Spleen (tissue), 11 donors: ENCODE measurements around the gene COQ9. TPM values are rescaled to one million over a fixed set of nuclear protein-coding genes. Genes with fewer than 3 reads are reported as not detected.

Source experiments
- DNase-seq: peaks from one replicate; pipeline ENCODE4 v3.0.0-alpha.2; 2020
- H3K27ac ChIP-seq, 8 donors: fragments of 200-600 bp; sonication (generic) in 7 of 8; 1 replicate in 4 of 8; 2 replicates in 4 of 8; pipeline versions ENCODE4 v1.5.0 to v1.8.0; 2016 to 2021; ENCODE audit warnings: inconsistent platforms in 4 of 8, mild to moderate bottlenecking in 4 of 8, moderate library complexity in 1 of 8
- H3K27me3 ChIP-seq, 7 donors: fragments of 200-600 bp; sonication (generic) in 6 of 7; replicated peaks in 1 of 7; 1 replicate in 4 of 7; 2 replicates in 3 of 7; pipeline versions ENCODE4 v1.5.0 to v1.8.0; 2016 to 2021; ENCODE audit warnings: inconsistent platforms in 3 of 7, mild to moderate bottlenecking in 1 of 7
- H3K36me3 ChIP-seq, 6 donors: fragments of 200-600 bp; sonication (generic) in 5 of 6; 1 replicate in 4 of 6; 2 replicates in 2 of 6; pipeline versions ENCODE4 v1.5.0 to v1.8.0; 2016 to 2021; ENCODE audit warnings: inconsistent platforms in 2 of 6
- H3K4me1 ChIP-seq, 6 donors: fragments of 200-600 bp; sonication (generic) in 5 of 6; 1 replicate in 3 of 6; 2 replicates in 3 of 6; pipeline versions ENCODE4 v1.5.0 to v1.8.0; 2016 to 2021; ENCODE audit warnings: inconsistent platforms in 3 of 6
- H3K4me3 ChIP-seq, 8 donors: fragments of 200-600 bp; sonication (generic) in 7 of 8; 1 replicate in 4 of 8; 2 replicates in 4 of 8; pipeline versions ENCODE4 v1.5.0 to v1.8.0; 2016 to 2021; ENCODE audit warnings: inconsistent platforms in 4 of 8, mild to moderate bottlenecking in 4 of 8, moderate library complexity in 2 of 8
- H3K9me3 ChIP-seq, 8 donors: fragments of 200-600 bp; sonication (generic) in 7 of 8; 1 replicate in 4 of 8; 2 replicates in 4 of 8; pipeline versions ENCODE4 v1.5.0 to v1.8.0; 2016 to 2021; ENCODE audit warnings: inconsistent platforms in 4 of 8
- POLR2A ChIP-seq, 3 donors: fragments of 450-650 bp; IDR thresholded peaks; one replicate each; pipeline ENCODE4 v1.5.1; 2017; ENCODE audit warnings: antibody characterized with exemption in 3 of 3, mild to moderate bottlenecking in 1 of 3
- POLR2AphosphoS5 ChIP-seq, 3 donors: sonication (generic); formaldehyde crosslinking; IDR thresholded peaks; one replicate each; pipeline ENCODE4 v1.5.1; 2017; ENCODE audit warnings: antibody characterized with exemption in 3 of 3
- WGBS, 5 donors: extraction: QIAGEN DNeasy Blood & Tissue Kit in 3 of 5; methylation state at CpG; one replicate each; pipeline versions ENCODE4 v1.1.5 to v1.1.7; 2013 to 2018; 5-methylcytosine and 5-hydroxymethylcytosine counted together
- intact Hi-C: fragments of 100-400 bp; cut with DNase I; formaldehyde crosslinking; loops from one replicate; pipeline ENCODE4 v1.15.0; 2023; ENCODE audit warnings: low total_unique reads
- polyA plus RNA-seq, 3 donors: library from polyadenylated mRNA; stranded (reverse); fragments of 200-250 nt; gene quantifications; one replicate each; pipeline ENCODE4 v1.2.1, GENCODE V29; 2013
- total RNA-seq, 7 donors: library from RNA; depleted of rRNA in 3 of 7; stranded (reverse); fragments of >200 nt in 3 of 7; fragmentation: NEBNext Ultra II Directional in 4 of 7; extraction: Animal tissue kit (Norgen Biotek cat#: 25700) in 4 of 7; gene quantifications; one replicate each; pipeline versions ENCODE4 v1.1.0 to v1.2.1, GENCODE V29; 2016 to 2021
- TF ChIP-seq, protein P1 (sequence below), 11 experiments: fragments of 200-600 bp in 7 of 11; fragments of 450-650 bp in 4 of 11; sonication (generic) in 4 of 11; IDR thresholded peaks in 8 of 11; conservative IDR thresholded peaks in 3 of 11; 1 replicate in 7 of 11; 2 replicates in 4 of 11; pipeline versions ENCODE4 v1.4.0 to v1.8.0; 2016 to 2021; ENCODE audit warnings: antibody characterized with exemption in 11 of 11, inconsistent platforms in 4 of 11, mild to moderate bottlenecking in 1 of 11
- donor health status: healthy with polysubstance abuse.
- donor health status: DM: no; HTN: no; CAD: no; lungs with moderate emphysema.
- donor health status: DM: no; HTN: no; CAD: no.
- donor health status: Bipolar disorder and iron deficiency.
- donor health status: healthy.
- donor health status: DM: no; HTN: no; CAD: no.
- donor health status: DM: yes; HTN: yes; CAD: no.

COQ9 gene
- total and polyA plus RNA-seq, 10 donors = 25.8 to 39.9 (median 31.4) TPM

DNA sequence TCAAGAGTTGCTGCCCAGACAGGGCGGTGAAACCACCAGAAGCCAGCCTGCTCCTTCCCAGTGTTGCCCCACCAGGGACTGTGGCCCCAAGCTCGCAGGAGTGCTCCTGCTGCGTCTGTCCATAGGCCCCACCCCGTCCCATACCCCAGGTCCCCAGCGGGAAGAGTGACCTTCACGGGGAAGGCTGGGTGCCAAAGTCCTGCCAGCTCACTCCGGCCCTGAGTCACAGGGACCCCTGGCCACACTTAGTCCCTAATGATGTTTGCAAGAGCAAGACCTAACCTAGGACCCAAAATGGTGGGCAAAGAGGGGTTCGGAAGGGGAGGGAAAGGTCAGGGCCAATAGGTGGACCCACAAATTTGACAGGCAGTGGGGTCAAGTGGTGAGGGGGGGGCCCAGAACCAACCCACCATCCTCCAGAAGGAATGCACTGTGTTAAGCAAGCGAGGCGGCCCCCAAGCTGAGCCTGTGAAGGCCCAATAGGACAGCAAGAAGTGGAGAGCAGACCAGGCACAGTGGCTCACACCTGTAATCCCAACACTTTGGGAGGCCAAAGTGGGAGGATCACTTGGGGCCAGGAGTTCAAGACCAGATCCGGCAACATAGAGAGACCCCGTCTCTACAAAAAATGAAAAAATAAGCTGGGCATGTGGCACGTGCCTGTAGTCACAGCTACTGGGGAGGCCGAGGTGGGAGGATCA lies 35.7 kb downstream of the COQ9 start:
- H3K9me3 ChIP-seq = no peaks in the 10 kb centered on the region
- DNase-seq = peak; percentile 55
- no peaks in the 10 kb centered on the region for H3K36me3 ChIP-seq
- no peak overlapping the region for H3K27ac ChIP-seq
- WGBS, 5 donors = 75 to 90% (median 87%) methylated on average over 11 to 14 of the region's 14 CpGs
- intact Hi-C loops = no loop called here
- peaks cover 20 to 60% (median 52%) of the 10 kb centered on the region in 6 donors for H3K4me1 ChIP-seq
- H3K27me3 ChIP-seq = peaks cover 0 to 29% (median 0%) of the 10 kb centered on the region in 7 donors
- no peak overlapping the region for H3K4me3 ChIP-seq
- TF ChIP-seq POLR2AphosphoS5 (IDR thresholded peaks at IDR 0.05) = no peak
- TF ChIP-seq POLR2A (IDR thresholded peaks at IDR 0.05) = no peak
- TF ChIP-seq, protein P1, sequence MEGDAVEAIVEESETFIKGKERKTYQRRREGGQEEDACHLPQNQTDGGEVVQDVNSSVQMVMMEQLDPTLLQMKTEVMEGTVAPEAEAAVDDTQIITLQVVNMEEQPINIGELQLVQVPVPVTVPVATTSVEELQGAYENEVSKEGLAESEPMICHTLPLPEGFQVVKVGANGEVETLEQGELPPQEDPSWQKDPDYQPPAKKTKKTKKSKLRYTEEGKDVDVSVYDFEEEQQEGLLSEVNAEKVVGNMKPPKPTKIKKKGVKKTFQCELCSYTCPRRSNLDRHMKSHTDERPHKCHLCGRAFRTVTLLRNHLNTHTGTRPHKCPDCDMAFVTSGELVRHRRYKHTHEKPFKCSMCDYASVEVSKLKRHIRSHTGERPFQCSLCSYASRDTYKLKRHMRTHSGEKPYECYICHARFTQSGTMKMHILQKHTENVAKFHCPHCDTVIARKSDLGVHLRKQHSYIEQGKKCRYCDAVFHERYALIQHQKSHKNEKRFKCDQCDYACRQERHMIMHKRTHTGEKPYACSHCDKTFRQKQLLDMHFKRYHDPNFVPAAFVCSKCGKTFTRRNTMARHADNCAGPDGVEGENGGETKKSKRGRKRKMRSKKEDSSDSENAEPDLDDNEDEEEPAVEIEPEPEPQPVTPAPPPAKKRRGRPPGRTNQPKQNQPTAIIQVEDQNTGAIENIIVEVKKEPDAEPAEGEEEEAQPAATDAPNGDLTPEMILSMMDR (IDR thresholded peaks at IDR 0.05 in 8 of 11, conservative IDR thresholded peaks at IDR 0.05 in 3 of 11) = no peak

DNA sequence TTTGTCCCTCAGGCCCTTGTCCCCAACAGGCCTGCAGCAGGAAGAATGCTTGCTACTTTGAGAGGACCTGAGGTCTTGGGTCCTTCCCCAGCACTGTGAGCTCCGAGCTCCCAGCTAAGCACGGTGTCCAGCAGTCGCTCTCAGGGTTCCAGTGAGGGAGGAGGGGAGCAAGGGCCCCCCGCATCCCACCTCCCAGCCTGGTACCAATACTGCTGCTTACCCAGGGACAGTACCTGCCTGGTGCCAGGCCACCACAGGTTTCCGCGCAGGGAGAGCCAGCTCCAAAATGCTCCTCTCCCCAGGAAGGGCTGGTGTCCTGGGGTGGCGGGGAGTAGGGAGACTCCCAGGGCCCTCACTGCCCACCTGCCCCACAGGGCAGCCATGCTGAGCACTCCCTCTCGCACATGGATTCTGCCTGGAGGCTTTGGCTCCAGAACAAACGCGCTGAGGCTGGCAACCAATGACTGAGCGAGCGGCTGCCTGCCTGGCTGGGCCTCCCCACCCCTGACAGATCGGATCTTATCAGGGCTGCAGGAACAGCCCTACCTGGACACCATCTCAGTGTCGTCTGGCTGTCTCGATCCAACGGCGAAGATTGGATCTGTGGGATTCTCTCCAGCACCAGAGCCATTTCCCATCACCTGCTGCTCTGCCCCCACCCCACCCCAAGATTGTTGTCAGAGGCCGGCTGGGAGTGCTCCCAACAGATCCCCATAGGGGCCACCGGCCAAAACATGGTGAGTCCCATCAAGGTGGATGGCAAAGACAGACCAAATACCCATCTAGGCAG lies 36.6 kb downstream of the COQ9 start:
- Histone ChIP-seq H3K9me3 (no peaks in the 10 kb centered on the region), H3K27ac (no peak overlapping the region), H3K4me3 (no peak overlapping the region), H3K27me3 (peaks cover 0 to 28% (median 0%) of the 10 kb centered on the region in 7 donors), H3K36me3 (no peaks in the 10 kb centered on the region), H3K4me1 (peaks cover 20 to 51% (median 43%) of the 10 kb centered on the region in 6 donors)
- DNase-seq = peak; percentile 71
- WGBS, 5 donors = 84 to 91% (median 88%) methylated on average over 9 to 19 of the region's 19 CpGs
- TF ChIP-seq POLR2A (IDR thresholded peaks at IDR 0.05) = no peak
- no peak for TF ChIP-seq POLR2AphosphoS5 (IDR thresholded peaks at IDR 0.05)
- TF ChIP-seq, protein P1 (IDR thresholded peaks at IDR 0.05 in 8 of 11, conservative IDR thresholded peaks at IDR 0.05 in 3 of 11) = no peak
- intact Hi-C loops = no loop called here

DNA sequence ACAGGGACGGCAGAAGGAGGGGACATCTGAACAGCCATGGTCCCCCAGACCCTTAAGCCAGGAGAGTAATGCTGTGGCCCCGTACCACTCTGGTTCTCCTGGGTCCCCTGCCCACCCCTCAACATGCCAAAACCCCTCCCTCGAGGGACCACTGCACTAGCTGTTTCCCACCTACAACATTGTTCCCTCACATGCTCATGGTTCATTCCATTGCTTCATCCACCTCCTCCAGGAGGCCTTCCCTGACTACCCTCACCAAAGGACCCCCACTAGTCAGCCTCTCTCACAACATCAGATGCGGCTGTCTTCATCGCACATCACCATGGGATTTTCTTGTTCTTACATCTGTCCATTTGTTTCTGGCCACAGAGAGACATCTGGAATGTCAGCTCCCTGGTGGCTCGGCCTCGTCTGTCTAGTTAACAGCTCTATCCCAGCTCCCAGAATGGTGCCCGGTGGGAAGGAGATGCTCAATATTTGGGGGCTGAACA lies 37.3 kb downstream of the COQ9 start:
- Histone ChIP-seq H3K36me3 (no peaks in the 10 kb centered on the region), H3K27ac (no peak overlapping the region), H3K27me3 (peaks cover 0 to 21% (median 0%) of the 10 kb centered on the region in 7 donors), H3K4me3 (peak overlapping the region in 1 of 8 donors; percentile 85), H3K4me1 (peaks cover 18 to 44% (median 37%) of the 10 kb centered on the region in 6 donors), H3K9me3 (no peaks in the 10 kb centered on the region)
- WGBS, 5 donors = 88 to 96% (median 91%) methylated on average over 7 to 8 of the region's 8 CpGs
- no peak for DNase-seq
- intact Hi-C loops = no loop called here
- TF ChIP-seq POLR2AphosphoS5 (IDR thresholded peaks at IDR 0.05) = no peak
- no peak for TF ChIP-seq POLR2A (IDR thresholded peaks at IDR 0.05)

DNA sequence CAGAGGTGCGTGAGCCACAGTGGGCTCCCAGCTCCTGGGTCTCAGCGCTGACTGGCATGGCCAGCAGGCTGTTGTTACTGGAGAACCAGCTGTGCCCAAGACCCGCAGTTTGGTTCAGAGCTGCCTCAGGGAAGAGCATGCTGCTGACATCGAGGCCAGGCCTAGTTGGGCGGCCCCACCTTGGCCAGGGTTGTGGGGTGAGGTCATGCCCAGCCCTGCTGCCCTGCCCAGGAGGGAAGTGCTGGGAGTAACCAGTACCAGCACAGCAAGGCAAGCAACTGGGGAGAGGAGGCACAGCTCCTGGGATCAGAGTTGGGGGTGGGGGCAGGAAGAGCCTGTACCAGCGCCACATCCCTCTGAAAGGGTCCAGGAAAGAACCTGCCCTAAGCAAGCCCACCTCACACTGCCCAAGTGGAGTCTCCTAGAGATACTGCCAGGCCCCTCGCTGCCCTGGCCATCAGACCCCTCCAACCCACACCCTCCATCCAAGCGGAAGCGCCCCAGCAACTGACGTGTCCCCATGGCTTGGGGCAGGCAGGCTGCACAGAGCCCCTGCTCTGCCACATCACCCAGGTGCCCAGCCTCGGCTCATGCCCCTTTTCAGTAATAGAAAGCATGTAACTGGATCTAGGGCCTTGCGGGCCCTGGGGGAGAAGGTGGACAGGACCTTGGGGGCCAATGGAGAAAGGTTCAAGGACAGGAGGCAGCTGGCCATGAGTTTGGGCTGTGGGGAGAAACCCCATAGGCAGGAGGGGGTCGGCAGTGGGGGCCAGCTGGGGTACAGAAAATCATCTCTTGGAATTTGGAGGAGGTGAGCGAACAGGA lies 38.0 kb downstream of the COQ9 start:
- no peak for TF ChIP-seq POLR2AphosphoS5 (IDR thresholded peaks at IDR 0.05)
- WGBS, 5 donors = 61 to 78% (median 71%) methylated on average over 12 to 14 of the region's 14 CpGs
- peak; percentile 74 for DNase-seq

More for the DNA sequence above, 38.0 kb downstream of the COQ9 start:
- Histone ChIP-seq H3K27me3 (peaks cover 0 to 14% (median 0%) of the 10 kb centered on the region in 7 donors), H3K27ac (peak overlapping the region in 4 of 8 donors; percentile 36 to 71 (median 70)), H3K36me3 (no peaks in the 10 kb centered on the region), H3K4me3 (peak overlapping the region; percentile 45 to 85 (median 58)), H3K9me3 (no peaks in the 10 kb centered on the region), H3K4me1 (peaks cover 14 to 37% (median 29%) of the 10 kb centered on the region in 6 donors)
- intact Hi-C loops = no loop called here
